A549 treated with AZD2906 at 1 μM for 4 hours (cell line): ENCODE data around the gene TRIM49D1. TPM values are rescaled to one million over a fixed set of nuclear protein-coding genes. Genes with fewer than 3 reads are reported as not detected.

Experiments
- total RNA-seq: library from RNA; stranded (reverse); fragments of 200-300 nt; extraction: Qiagen RNA extraction; gene quantifications from 5 replicates; pipeline ENCODE4 v1.2.3, GENCODE V29; 2022

TRIM49D1 gene
- total RNA-seq, result 0.06 to 0.60 TPM (median 0.37 TPM) in 5 replicates

GRCh38 chr11:89922195-89922660 is at the start of gene TRIM49D1:
TSS of gene TRIM49D1 (minus strand) at chr11:89922245. CDS start at chr11:89917710, 4,535 bp downstream.

GRCh38 chr11:89965737-89966136 is 43.7 kb upstream of the TRIM49D1 start, which contains the start of gene TRIM64:
TSS of gene TRIM64 (plus strand) at chr11:89966037. CDS start at chr11:89968504, 2,467 bp downstream.

GRCh38 chr11:89923764-89924163 is 1.7 kb upstream of the TRIM49D1 start, which contains the start of gene TRIM49D2:
TSS of gene TRIM49D2 (plus strand) at chr11:89924064. CDS start at chr11:89926762, 2,698 bp downstream.

Other genes with a start within 250 kb of the TRIM49D1 start
- gene TRIM77, start 211.9 kb downstream of the TRIM49D1 start, total RNA-seq, result not detected in 5 replicates
- 0.03 to 0.15 TPM (median 0.08 TPM) in 4 of 5 replicates, not detected in the other for gene TRIM49, start 113.7 kb downstream of the TRIM49D1 start, total RNA-seq
- 0.02 to 0.03 TPM in 2 of 5 replicates, not detected in the others for gene TRIM64B, start 43.8 kb downstream of the TRIM49D1 start, total RNA-seq
- gene TRIM49D2, start 1.8 kb upstream of the TRIM49D1 start, total RNA-seq, result 0.14 to 0.44 TPM (median 0.32 TPM) in 4 of 5 replicates, not detected in the other
- gene TRIM64, start 43.8 kb upstream of the TRIM49D1 start, total RNA-seq, result not detected in 5 replicates
- gene TRIM49C, start 108.9 kb upstream of the TRIM49D1 start, total RNA-seq, result 0.06 to 0.07 TPM in 2 of 5 replicates, not detected in the others
- gene UBTFL1, start 163.7 kb upstream of the TRIM49D1 start, total RNA-seq, result not detected in 5 replicates
- 0.02 TPM in 1 of 5 replicates, not detected in the others for gene NAALAD2, start 212.4 kb upstream of the TRIM49D1 start, total RNA-seq